Measurements from ENCODE around the gene MSH4.
"Not testable (repeated sequence)": the region's sequence is repeated elsewhere in the genome, so short reads cannot be mapped to it uniquely, and the experiment has no call there.

Gene MSH4

DNA sequence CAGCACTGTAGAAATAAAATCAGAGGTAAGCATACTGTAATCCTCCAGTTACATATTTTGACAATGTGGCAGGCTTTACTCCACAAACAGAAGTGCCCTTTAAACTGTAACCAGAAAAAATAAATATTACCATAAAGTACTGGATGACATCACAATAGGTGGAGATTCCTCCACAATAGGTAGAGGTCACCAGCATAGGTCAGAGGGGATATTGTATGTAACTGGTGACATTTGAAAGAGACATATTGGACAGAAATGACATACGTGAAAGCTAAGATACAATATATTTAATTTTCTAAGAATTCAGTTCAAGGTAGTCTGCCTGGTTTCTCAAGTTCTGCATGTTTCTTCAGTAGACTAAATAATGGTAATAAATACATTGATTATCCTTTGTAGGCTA, 135.6 kb downstream of the MSH4 start, which contains the start of gene ASB17:
TSS of gene ASB17 (minus strand) at position 101 of the 400 bp plus-strand sequence. CDS start 113 bp downstream, outside the sequence.
- no peaks in the 10 kb centered on the region for H3K9me3 Mint-ChIP-seq
- CTCF ChIA-PET, result no interaction called here
- no peak within 1 kb of the TSS for H3K4me3 Mint-ChIP-seq
- H3K27ac Mint-ChIP-seq, result no peak within 1 kb of the TSS
- H3K4me1 Mint-ChIP-seq, result no peaks in the 10 kb centered on the region
- no peak for DNase-seq
- H3K36me3 Mint-ChIP-seq, result no peaks in the 10 kb centered on the region
- no peaks in the 10 kb centered on the region for H3K27me3 Mint-ChIP-seq

DNA sequence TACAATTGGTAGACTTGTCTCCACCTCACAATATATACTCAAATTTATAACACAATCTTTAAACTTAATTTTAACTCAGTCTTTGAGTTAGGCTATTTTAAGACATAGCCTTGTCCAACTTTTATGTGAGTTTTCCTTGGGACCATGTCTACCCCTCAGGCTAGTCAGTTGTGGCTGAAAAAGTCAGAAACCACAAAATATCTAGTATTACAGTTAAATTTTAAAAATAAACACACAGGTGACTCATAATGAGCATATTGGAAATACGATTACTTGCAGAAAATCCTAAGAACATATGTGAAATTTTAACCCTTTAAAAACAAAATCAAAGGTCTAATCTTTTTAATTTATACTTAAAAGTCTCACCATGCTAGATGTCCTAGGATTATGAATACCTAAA, 140.4 kb downstream of the MSH4 start:
- Mint-ChIP-seq H3K4me3 (no peak overlapping the region), H3K36me3 (no peaks in the 10 kb centered on the region), H3K27me3 (no peaks in the 10 kb centered on the region), H3K9me3 (no peaks in the 10 kb centered on the region), H3K4me1 (no peaks in the 10 kb centered on the region), H3K27ac (no peak overlapping the region)
- CTCF ChIA-PET, result no interaction called here
- DNase-seq, result no peak

GRCh38 chr1:75943037-75943436, 146.4 kb downstream of the MSH4 start:
- not testable (repeated sequence) for H3K27me3 Mint-ChIP-seq, H3K27ac Mint-ChIP-seq, H3K36me3 Mint-ChIP-seq, DNase-seq, H3K9me3 Mint-ChIP-seq, H3K4me3 Mint-ChIP-seq, H3K4me1 Mint-ChIP-seq
- CTCF ChIA-PET, result interaction anchor here (0.6 kb wide), 1 partner anchor 1220 kb away, joined by 3 read pairs; no protein-coding TSS in a partner anchor

GRCh38 chr1:75950176-75950575, 153.5 kb downstream of the MSH4 start:
- DNase-seq, result no peak
- no peaks in the 10 kb centered on the region for H3K27me3 Mint-ChIP-seq

GRCh38 chr1:75952016-75952415, 155.3 kb downstream of the MSH4 start:
- Mint-ChIP-seq H3K4me1 (no peaks in the 10 kb centered on the region), H3K4me3 (no peak overlapping the region), H3K27ac (no peak overlapping the region), H3K9me3 (no peaks in the 10 kb centered on the region), H3K27me3 (no peaks in the 10 kb centered on the region), H3K36me3 (no peaks in the 10 kb centered on the region)
- DNase-seq, result no peak
- CTCF ChIA-PET, result no interaction called here

More at GRCh38 chr1:75950176-75950575, 153.5 kb downstream of the MSH4 start:
- H3K9me3 Mint-ChIP-seq, result no peaks in the 10 kb centered on the region
- H3K4me3 Mint-ChIP-seq, result no peak overlapping the region
- CTCF ChIA-PET, result no interaction called here
- H3K27ac Mint-ChIP-seq, result no peak overlapping the region
- no peaks in the 10 kb centered on the region for H3K36me3 Mint-ChIP-seq
- H3K4me1 Mint-ChIP-seq, result no peaks in the 10 kb centered on the region

GRCh38 chr1:75953461-75953860, 156.8 kb downstream of the MSH4 start:
- DNase-seq, result no peak
- H3K4me3 Mint-ChIP-seq, result no peak overlapping the region
- no peaks in the 10 kb centered on the region for H3K36me3 Mint-ChIP-seq
- H3K4me1 Mint-ChIP-seq, result no peaks in the 10 kb centered on the region
- CTCF ChIA-PET, result no interaction called here
- no peak overlapping the region for H3K27ac Mint-ChIP-seq
- no peaks in the 10 kb centered on the region for H3K27me3 Mint-ChIP-seq
- no peaks in the 10 kb centered on the region for H3K9me3 Mint-ChIP-seq

DNA sequence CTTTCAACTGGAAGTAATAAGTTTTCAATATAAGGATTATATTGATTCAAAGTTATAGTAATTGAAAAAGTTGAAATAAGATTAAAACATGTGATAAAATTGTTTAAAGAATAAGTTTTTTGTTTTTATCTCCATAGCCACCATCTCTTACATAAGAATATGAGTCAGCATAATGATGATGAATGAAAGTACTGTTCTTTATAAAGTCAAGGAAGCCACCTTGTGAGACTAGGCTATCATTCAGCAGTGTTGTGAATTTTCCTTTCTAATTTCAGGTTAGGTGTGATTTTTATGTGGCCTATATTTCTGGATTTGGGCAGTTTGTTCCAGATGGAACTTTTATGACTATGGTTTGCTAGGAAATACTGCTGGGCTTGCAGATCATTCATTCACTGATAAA, 157.9 kb downstream of the MSH4 start:
- CTCF ChIA-PET, result no interaction called here
- DNase-seq, result no peak
- H3K4me1 Mint-ChIP-seq, result no peaks in the 10 kb centered on the region

More for the DNA sequence above, 157.9 kb downstream of the MSH4 start:
- Mint-ChIP-seq H3K4me3 (no peak overlapping the region), H3K27me3 (no peaks in the 10 kb centered on the region), H3K36me3 (no peaks in the 10 kb centered on the region), H3K27ac (no peak overlapping the region), H3K9me3 (no peaks in the 10 kb centered on the region)

All from activated naive CD4-positive, alpha-beta T cell treated with anti-CD3 and anti-CD28 coated beads, Interleukin-2, amount 10 ng/mL, durations not matched to agents 7 days and 5 days (primary cell).